Suprapubic skin (tissue), 4 donors: Measurements from ENCODE around the gene HBE1. TPM values are rescaled to one million over a fixed set of nuclear protein-coding genes. Genes with fewer than 3 reads are reported as not detected.
"Not testable (repeated sequence)": the region's sequence is repeated elsewhere in the genome, so short reads cannot be mapped to it uniquely, and the experiment has no call there.

Experiments used
- DNase-seq, 2 donors: peaks; one replicate each; pipeline ENCODE4 v3.0.0-alpha.2; 2019; ENCODE audit warnings: low spot score in 2 of 2
- H3K27ac ChIP-seq: fragments of 200-600 bp; sonication (generic); one replicate; pipeline ENCODE4 v1.5.1; 2019
- H3K27me3 ChIP-seq: fragments of 200-600 bp; sonication (generic); one replicate; pipeline ENCODE4 v1.5.1; 2019
- H3K36me3 ChIP-seq: fragments of 200-600 bp; sonication (generic); one replicate; pipeline ENCODE4 v1.5.1; 2019
- H3K4me1 ChIP-seq: fragments of 200-600 bp; sonication (generic); one replicate; pipeline ENCODE4 v1.5.1; 2019
- H3K4me3 ChIP-seq: fragments of 200-600 bp; sonication (generic); one replicate; pipeline ENCODE4 v1.5.1; 2019; ENCODE audit warnings: mild to moderate bottlenecking
- H3K9me3 ChIP-seq: fragments of 200-600 bp; sonication (generic); one replicate; pipeline ENCODE4 v1.5.1; 2019
- CTCF ChIP-seq, 2 donors: fragments of 200-600 bp in 1 of 2; fragments of 450-650 bp in 1 of 2; sonication (generic) in 1 of 2; IDR thresholded peaks; one replicate each; pipeline ENCODE4 v1.5.1; 2016 to 2019; ENCODE audit warnings: antibody characterized with exemption in 2 of 2, mild to moderate bottlenecking in 1 of 2, moderate library complexity in 1 of 2
- EP300 ChIP-seq: sonication (generic); formaldehyde crosslinking; IDR thresholded peaks from one replicate; pipeline ENCODE4 v1.6.1; 2017; ENCODE audit warnings: antibody characterized with exemption
- POLR2A ChIP-seq, 2 donors: fragments of 450-650 bp; IDR thresholded peaks; one replicate each; pipeline ENCODE4 v1.6.1; 2017; ENCODE audit warnings: antibody characterized with exemption in 2 of 2, mild to moderate bottlenecking in 2 of 2, moderate library complexity in 2 of 2
- POLR2AphosphoS5 ChIP-seq, 3 donors: sonication (generic); formaldehyde crosslinking; IDR thresholded peaks; one replicate each; pipeline ENCODE4 v1.6.1; 2017; ENCODE audit warnings: antibody characterized with exemption in 3 of 3
- WGBS: methylation state at CpG from one replicate; pipeline ENCODE4 v1.1.5; 2018; 5-methylcytosine and 5-hydroxymethylcytosine counted together
- total RNA-seq, 4 donors: library from RNA; depleted of rRNA; stranded (reverse); fragments of >200 nt; gene quantifications; one replicate each; pipeline ENCODE4 v1.1.0, GENCODE V29; 2016

The HBE1 gene
- total RNA-seq, 4 donors from 2014 or later: 1.9 TPM; not detected in 3

GRCh38 chr11:5252192-5252918, 17.4 kb downstream of the HBE1 start:
- H3K27ac ChIP-seq: no peak overlapping the region
- WGBS: 54% methylated on average over 9 of the region's 9 CpGs
- no peak overlapping the region for H3K4me3 ChIP-seq
- no peaks in the 10 kb centered on the region for H3K36me3 ChIP-seq
- no peaks in the 10 kb centered on the region for H3K9me3 ChIP-seq
- no peaks in the 10 kb centered on the region for H3K4me1 ChIP-seq
- no peak for TF ChIP-seq POLR2A (IDR thresholded peaks at IDR 0.05)
- no peak for TF ChIP-seq POLR2AphosphoS5 (IDR thresholded peaks at IDR 0.05)
- TF ChIP-seq CTCF (IDR thresholded peaks at IDR 0.05): no peak
- TF ChIP-seq EP300: no peak
- H3K27me3 ChIP-seq: no peaks in the 10 kb centered on the region
- DNase-seq: no peak

- WGBS: 30% methylated on average over 2 of the region's 2 CpGs
- Histone ChIP-seq H3K4me1 (no peaks in the 10 kb centered on the region), H3K9me3 (no peaks in the 10 kb centered on the region), H3K4me3 (no peak overlapping the region), H3K27ac (no peak overlapping the region), H3K27me3 (no peaks in the 10 kb centered on the region), H3K36me3 (no peaks in the 10 kb centered on the region)
- TF ChIP-seq EP300: no peak
- no peak for DNase-seq
These were observed 18.0 kb downstream of the HBE1 start for GRCh38 chr11:5251746-5252145.

- H3K4me3 ChIP-seq: no peak overlapping the region
- no peaks in the 10 kb centered on the region for H3K27me3 ChIP-seq
- DNase-seq: no peak
- H3K9me3 ChIP-seq: no peaks in the 10 kb centered on the region
- H3K27ac ChIP-seq: no peak overlapping the region
- H3K4me1 ChIP-seq: no peaks in the 10 kb centered on the region
- TF ChIP-seq EP300: no peak
- TF ChIP-seq CTCF (IDR thresholded peaks at IDR 0.05): no peak
- no peak for TF ChIP-seq POLR2A (IDR thresholded peaks at IDR 0.05)
- no peak for TF ChIP-seq POLR2AphosphoS5 (IDR thresholded peaks at IDR 0.05)
- H3K36me3 ChIP-seq: no peaks in the 10 kb centered on the region
- 92% methylated on average over 4 of the region's 4 CpGs for WGBS
These were observed 19.1 kb downstream of the HBE1 start for GRCh38 chr11:5250543-5251204.

- not testable (repeated sequence) for H3K9me3 ChIP-seq, H3K36me3 ChIP-seq, H3K27ac ChIP-seq, H3K4me3 ChIP-seq, H3K4me1 ChIP-seq, DNase-seq, H3K27me3 ChIP-seq
- WGBS: 71% methylated on average over 4 of the region's 9 CpGs
These were observed 19.8 kb downstream of the HBE1 start, which contains the start of gene HBG1 for GRCh38 chr11:5249807-5250396. TSS of gene HBG1 (minus strand) at chr11:5249857. CDS start at chr11:5249804, 53 bp downstream.

- not testable (repeated sequence) for H3K36me3 ChIP-seq, H3K27me3 ChIP-seq, DNase-seq, H3K4me1 ChIP-seq, H3K27ac ChIP-seq, H3K4me3 ChIP-seq, H3K9me3 ChIP-seq
- WGBS: 77% methylated on average over 7 of the region's 7 CpGs
These were observed 21.2 kb downstream of the HBE1 start for GRCh38 chr11:5248498-5248897.

- no peak overlapping the region for H3K4me3 ChIP-seq
- TF ChIP-seq POLR2A (IDR thresholded peaks at IDR 0.05) (no peak), EP300 (no peak), POLR2AphosphoS5 (IDR thresholded peaks at IDR 0.05) (no peak), CTCF (IDR thresholded peaks at IDR 0.05) (no peak)
- no peaks in the 10 kb centered on the region for H3K9me3 ChIP-seq
- H3K4me1 ChIP-seq: no peaks in the 10 kb centered on the region
- WGBS: 72% methylated on average over 3 of the region's 3 CpGs
- no peak for DNase-seq
- no peaks in the 10 kb centered on the region for H3K36me3 ChIP-seq
- no peak overlapping the region for H3K27ac ChIP-seq
- no peaks in the 10 kb centered on the region for H3K27me3 ChIP-seq
These were observed 22.1 kb downstream of the HBE1 start for GRCh38 chr11:5247472-5248192.
